OCI-LY7 (cell line): Measurements from ENCODE around the gene YIPF2. TPM values are rescaled to one million over a fixed set of nuclear protein-coding genes. Genes with fewer than 3 reads are reported as not detected.
"Not testable (repeated sequence)": the region's sequence is repeated elsewhere in the genome, so short reads cannot be mapped to it uniquely, and the experiment has no call there.

Experiments used
- BruUV-seq: library from RNA; stranded (reverse); fragments of 400-500 nt; replicated peaks from 2 replicates; lab custom pipeline; 2021; lab: Mats Ljungman, UMichigan
- CTCF ChIA-PET: fragments of 300-600 bp; sonication (Branson Sonifier 250); formaldehyde crosslinking; loops from one replicate; lab custom pipeline; 2022; ENCODE audit warnings: antibody characterized with exemption; ENCODE audit not compliant: unreplicated experiment; lab: Charles Lee
- POLR2A ChIA-PET: fragments of 300-600 bp; sonication (Branson Sonifier 250); formaldehyde crosslinking; loops from one replicate; lab custom pipeline; 2022; ENCODE audit warnings: antibody characterized with exemption; lab: Charles Lee
- DNase-seq: peaks from one replicate; pipeline ENCODE4 v3.0.0-alpha.2; 2015; ENCODE audit warnings: low spot score
- H2AFZ ChIP-seq: fragments of 200-600 bp; sonication (generic), shearing (Covaris generic); 2 replicates; pipeline ENCODE4 v1.6.1; 2014; ENCODE audit warnings: mild to moderate bottlenecking, antibody characterized with exemption, low read length, moderate library complexity
- H3K27ac ChIP-seq: fragments of 200-600 bp; sonication (generic); 2 replicates; pipeline ENCODE4 v1.5.1; 2014; ENCODE audit warnings: mixed run types, low read depth, mild to moderate bottlenecking, moderate library complexity, low read length, inconsistent platforms; ENCODE audit not compliant: poor library complexity, severe bottlenecking
- H3K36me3 ChIP-seq: fragments of 200-600 bp; sonication (generic); 2 replicates; pipeline ENCODE4 v1.6.1; 2014; ENCODE audit warnings: mild to moderate bottlenecking, antibody characterized with exemption, low read length, moderate library complexity, mixed read lengths; ENCODE audit not compliant: insufficient read depth
- H3K4me1 ChIP-seq: fragments of 200-600 bp; sonication (generic); 2 replicates; pipeline ENCODE4 v1.5.1; 2014; ENCODE audit warnings: mild to moderate bottlenecking, low read length; ENCODE audit not compliant: insufficient read depth, poor library complexity, severe bottlenecking
- H3K4me2 ChIP-seq: fragments of 200-600 bp; sonication (generic); 2 replicates; pipeline ENCODE4 v1.6.1; 2014; ENCODE audit warnings: mild to moderate bottlenecking, low read length
- H3K4me3 ChIP-seq: fragments of 200-600 bp; sonication (generic); 2 replicates; pipeline ENCODE4 v1.5.1; 2014; ENCODE audit warnings: mild to moderate bottlenecking, low read depth, low read length; ENCODE audit not compliant: poor library complexity, severe bottlenecking
- H3K79me2 ChIP-seq: fragments of 200-600 bp; sonication (generic); 2 replicates; pipeline ENCODE4 v1.6.1; 2016; ENCODE audit warnings: low read depth, mild to moderate bottlenecking, low read length, moderate library complexity, mixed read lengths; ENCODE audit not compliant: insufficient read depth
- H3K9me2 ChIP-seq: fragments of 200-600 bp; sonication (generic); 2 replicates; pipeline ENCODE4 v1.6.1; 2016; ENCODE audit warnings: mild to moderate bottlenecking, low read length, mixed read lengths; ENCODE audit not compliant: insufficient read depth
- H3K9me3 ChIP-seq: fragments of 200-600 bp; sonication (generic); 2 replicates; pipeline ENCODE4 v1.6.1; 2014; ENCODE audit warnings: mild to moderate bottlenecking, mixed run types, low read length, mixed read lengths
- H4K20me1 ChIP-seq: fragments of 200-600 bp; sonication (generic); 2 replicates; pipeline ENCODE4 v1.6.1; 2014; ENCODE audit warnings: mild to moderate bottlenecking, antibody characterized with exemption, low read length, moderate library complexity, mixed read lengths; ENCODE audit not compliant: insufficient read depth
- CTCF ChIP-seq: fragments of 200-600 bp; sonication (generic); conservative IDR thresholded peaks from 2 replicates; pipeline ENCODE4 v1.5.1; 2014; ENCODE audit warnings: mild to moderate bottlenecking, antibody characterized with exemption, low read length, moderate library complexity, mixed read lengths
- EZH2phosphoT487 ChIP-seq: fragments of 200-600 bp; sonication (generic); IDR thresholded peaks from 2 replicates; pipeline ENCODE4 v1.6.1; 2018; ENCODE audit warnings: low read depth, borderline replicate concordance, mild to moderate bottlenecking, mixed run types, antibody characterized with exemption, low read length, moderate library complexity, mixed read lengths
- intact Hi-C: fragments of 100-400 bp; cut with micrococcal nuclease; formaldehyde crosslinking; loops from one replicate; pipeline ENCODE4 v1.10.0; 2022; ENCODE audit not compliant: unreplicated experiment
- total RNA-seq, 2 experiments: library from RNA; depleted of rRNA in 1 of 2; stranded (reverse); fragments of >200 nt in 1 of 2; shearing (Covaris generic) in 1 of 2; gene quantifications; 2 replicates each; pipeline ENCODE4 v1.2.3, GENCODE V29; 2014 to 2022

YIPF2 gene
- total RNA-seq, 2 experiments from 2014 or later, result 26.7 to 27.5 TPM

GRCh38 chr19:10952809-10953208 is 24.4 kb upstream of the YIPF2 start:
- no peaks in the 10 kb centered on the region for H4K20me1 ChIP-seq
- TF ChIP-seq CTCF, result no peak
- no peak for TF ChIP-seq EZH2phosphoT487
- H3K9me3 ChIP-seq, result no peaks in the 10 kb centered on the region
- peak overlapping the region; percentile 44; the same call in 1 of the 2 replicates for H2AFZ ChIP-seq
- BruUV-seq, result no TSS peak
- no peak overlapping the region for H3K4me3 ChIP-seq
- H3K9me2 ChIP-seq, result no peaks in the 10 kb centered on the region
- ChIA-PET CTCF (interaction anchor here (0.6 kb wide), 1 partner anchor 26 kb away, joined by 3 read pairs; no protein-coding TSS in a partner anchor), POLR2A (no interaction called here)
- no peak for DNase-seq
- peaks cover 40% of the 10 kb centered on the region for H3K4me1 ChIP-seq
- intact Hi-C loops, result no loop called here
- H3K4me2 ChIP-seq, result no peak overlapping the region
- no peaks in the 10 kb centered on the region for H3K36me3 ChIP-seq
- peak overlapping the region; percentile 47 for H3K27ac ChIP-seq
- no peaks in the 10 kb centered on the region for H3K79me2 ChIP-seq

GRCh38 chr19:10946958-10947657 is 18.7 kb upstream of the YIPF2 start:
- Histone ChIP-seq H3K4me2 (no peak overlapping the region), H3K27ac (no peak overlapping the region), H3K4me1 (peaks cover 23% of the 10 kb centered on the region), H3K79me2 (no peaks in the 10 kb centered on the region), H2AFZ (no peak overlapping the region), H3K9me2 (no peaks in the 10 kb centered on the region), H3K4me3 (no peak overlapping the region), H3K36me3 (no peaks in the 10 kb centered on the region), H4K20me1 (no peaks in the 10 kb centered on the region), H3K9me3 (no peaks in the 10 kb centered on the region)
- intact Hi-C loops, result no loop called here
- no TSS peak for BruUV-seq
- ChIA-PET POLR2A (interaction anchor here (0.6 to 1.2 kb wide), 2 partner anchors 11 to 542 kb away, joined by 3 to 6 read pairs; no protein-coding TSS in a partner anchor), CTCF (no interaction called here)
- no peak for DNase-seq
- no peak for TF ChIP-seq EZH2phosphoT487
- no peak for TF ChIP-seq CTCF

GRCh38 chr19:10945264-10945663 is 16.8 kb upstream of the YIPF2 start:
- BruUV-seq, result no TSS peak
- no peak for TF ChIP-seq EZH2phosphoT487
- TF ChIP-seq CTCF, result no peak
- intact Hi-C loops, result no loop called here
- no peak for DNase-seq
- ChIA-PET CTCF (no interaction called here), POLR2A (interaction anchor here (0.6 to 1.6 kb wide), 2 partner anchors 9 to 17 kb away, joined by 3 read pairs; no protein-coding TSS in a partner anchor)
- no peaks in the 10 kb centered on the region for H4K20me1 ChIP-seq
- no peaks in the 10 kb centered on the region for H3K9me3 ChIP-seq
- H3K27ac ChIP-seq, result no peak overlapping the region
- H3K79me2 ChIP-seq, result no peaks in the 10 kb centered on the region
- no peaks in the 10 kb centered on the region for H3K36me3 ChIP-seq
- no peaks in the 10 kb centered on the region for H3K9me2 ChIP-seq
- H3K4me3 ChIP-seq, result no peak overlapping the region
- peaks cover 31% of the 10 kb centered on the region for H3K4me1 ChIP-seq
- no peak overlapping the region for H3K4me2 ChIP-seq
- H2AFZ ChIP-seq, result no peak overlapping the region

GRCh38 chr19:10943412-10943811 is 15.0 kb upstream of the YIPF2 start:
- H3K4me3 ChIP-seq, DNase-seq, H3K27ac ChIP-seq, H3K9me3 ChIP-seq, H3K9me2 ChIP-seq, BruUV-seq, H3K79me2 ChIP-seq, intact Hi-C loops, H3K36me3 ChIP-seq, H3K4me2 ChIP-seq, H2AFZ ChIP-seq, H4K20me1 ChIP-seq: not testable (repeated sequence)
- CTCF ChIA-PET, result interaction anchor here (1.5 kb wide), 1 partner anchor 37 kb away, joined by 3 read pairs; no protein-coding TSS in a partner anchor
- POLR2A ChIA-PET, result interaction anchor here (0.6 to 2.1 kb wide), 2 partner anchors 11 to 66 kb away, joined by 5 to 8 read pairs; no protein-coding TSS in a partner anchor
- H3K4me1 ChIP-seq, result peaks cover 43% of the 10 kb centered on the region
